HG02852 (cell line): ENCODE data around the gene ABLIM1.
A peak's percentile ranks its signal among the peaks of the same experiment; 100 is the strongest.

Source experiments
- ATAC-seq: cut with Tn5 transposase; IDR thresholded peaks from one replicate; pipeline ENCODE4 v1.9.1; 2021; ENCODE audit warnings: mild to moderate bottlenecking, moderate library complexity; ENCODE audit not compliant: unreplicated experiment

The ABLIM1 gene

DNA sequence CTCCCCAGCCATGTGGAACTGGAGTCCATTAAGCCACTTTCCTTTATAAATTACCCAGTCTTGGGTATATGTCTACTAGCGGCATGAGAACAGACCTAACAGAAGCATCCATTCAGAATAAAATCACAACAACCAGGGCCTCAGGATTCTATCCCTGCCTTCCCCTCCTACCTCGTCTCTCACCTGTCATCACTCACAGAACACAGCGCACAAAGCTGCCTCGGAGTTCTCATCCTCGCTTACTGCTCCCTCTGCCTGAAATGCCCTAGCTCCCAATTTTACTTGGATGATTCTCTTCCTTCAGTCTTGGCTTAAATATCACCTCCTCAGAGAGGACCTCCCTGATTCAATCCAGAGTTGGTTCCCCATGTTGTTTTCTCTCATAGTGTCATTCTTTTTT lies 183.1 kb downstream of the ABLIM1 start:
- no peak for ATAC-seq

DNA sequence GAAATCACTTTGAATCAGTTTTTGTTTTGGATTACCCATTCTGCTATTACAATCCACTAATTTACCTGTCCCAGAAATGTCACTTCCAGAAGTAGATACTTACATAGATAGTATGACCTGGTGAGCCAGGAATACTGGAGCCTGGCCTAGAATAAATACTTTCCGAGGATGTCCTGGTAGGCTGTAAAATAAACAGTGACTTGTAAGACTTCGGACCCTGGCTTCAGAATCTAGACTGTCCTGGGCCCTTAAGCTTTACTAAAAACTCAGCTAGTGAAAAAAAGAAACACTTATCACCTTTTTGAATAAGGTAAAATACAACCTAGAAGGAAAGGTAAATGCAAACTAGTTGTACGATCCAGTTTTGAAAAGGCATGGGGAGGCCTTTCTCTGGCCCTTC lies 184.3 kb downstream of the ABLIM1 start:
- no peak for ATAC-seq

DNA sequence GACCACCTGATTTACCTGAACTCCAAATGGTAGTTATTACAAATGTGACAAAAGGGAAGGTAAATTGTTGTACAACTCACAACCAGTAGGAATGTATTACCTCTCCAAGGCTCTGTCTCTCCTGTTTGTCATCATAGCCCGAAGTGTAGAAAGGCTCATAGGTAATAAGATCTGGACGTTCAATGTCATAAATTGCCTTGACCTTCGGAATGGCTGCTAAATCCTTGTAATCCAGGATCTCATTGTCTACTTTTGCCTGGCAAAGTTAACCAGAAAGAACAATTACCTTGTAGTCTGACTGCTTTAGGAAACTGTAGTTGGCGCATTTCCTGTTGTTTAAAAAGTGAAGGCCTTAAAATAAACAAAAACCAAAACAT lies 185.2 kb downstream of the ABLIM1 start:
- ATAC-seq = no peak

DNA sequence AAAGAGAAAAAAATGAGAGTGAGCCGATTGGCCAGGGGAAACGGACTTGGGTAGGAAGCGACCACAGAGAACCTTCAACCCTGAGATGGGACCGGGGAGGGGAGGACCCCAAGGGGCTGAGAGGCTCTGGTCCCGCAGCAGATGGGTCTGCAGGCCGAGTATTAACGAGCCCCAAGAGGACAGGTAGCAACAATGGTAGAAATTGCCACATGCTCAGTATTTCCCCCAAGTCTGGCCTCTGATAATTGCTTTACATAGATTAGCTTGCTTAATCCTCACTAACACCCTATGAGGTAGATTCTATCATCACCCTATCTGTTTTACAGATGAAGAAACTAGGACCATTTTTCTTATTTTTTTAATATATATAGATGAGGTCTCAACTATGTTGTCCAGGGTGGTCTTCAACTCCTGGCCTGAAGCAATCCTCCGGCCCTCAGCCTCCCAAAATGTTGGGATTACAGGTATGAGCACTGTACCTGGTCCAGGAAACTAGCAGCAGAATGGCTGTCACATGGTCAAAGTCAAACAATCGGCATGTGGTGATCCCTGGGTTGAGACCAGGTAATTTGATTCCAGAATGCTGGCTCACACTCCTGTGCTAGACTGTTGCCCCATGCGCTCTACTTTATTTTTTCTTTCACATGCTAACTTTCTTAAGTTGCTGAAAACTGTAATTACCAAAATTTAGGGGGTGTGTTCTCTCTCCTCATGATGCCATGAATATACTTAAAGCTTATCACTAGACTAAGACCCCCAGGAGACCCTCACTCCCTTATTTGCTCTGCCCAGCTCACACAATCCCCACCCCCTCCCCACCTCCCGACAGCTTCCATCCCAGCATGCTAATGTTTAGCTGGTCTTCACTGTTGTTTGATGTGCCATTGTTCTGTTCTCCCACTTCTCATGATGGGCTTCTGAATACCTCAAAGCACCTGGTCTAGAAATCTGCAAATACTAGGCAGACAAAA lies 185.9 kb downstream of the ABLIM1 start:
- ATAC-seq = no peak

DNA sequence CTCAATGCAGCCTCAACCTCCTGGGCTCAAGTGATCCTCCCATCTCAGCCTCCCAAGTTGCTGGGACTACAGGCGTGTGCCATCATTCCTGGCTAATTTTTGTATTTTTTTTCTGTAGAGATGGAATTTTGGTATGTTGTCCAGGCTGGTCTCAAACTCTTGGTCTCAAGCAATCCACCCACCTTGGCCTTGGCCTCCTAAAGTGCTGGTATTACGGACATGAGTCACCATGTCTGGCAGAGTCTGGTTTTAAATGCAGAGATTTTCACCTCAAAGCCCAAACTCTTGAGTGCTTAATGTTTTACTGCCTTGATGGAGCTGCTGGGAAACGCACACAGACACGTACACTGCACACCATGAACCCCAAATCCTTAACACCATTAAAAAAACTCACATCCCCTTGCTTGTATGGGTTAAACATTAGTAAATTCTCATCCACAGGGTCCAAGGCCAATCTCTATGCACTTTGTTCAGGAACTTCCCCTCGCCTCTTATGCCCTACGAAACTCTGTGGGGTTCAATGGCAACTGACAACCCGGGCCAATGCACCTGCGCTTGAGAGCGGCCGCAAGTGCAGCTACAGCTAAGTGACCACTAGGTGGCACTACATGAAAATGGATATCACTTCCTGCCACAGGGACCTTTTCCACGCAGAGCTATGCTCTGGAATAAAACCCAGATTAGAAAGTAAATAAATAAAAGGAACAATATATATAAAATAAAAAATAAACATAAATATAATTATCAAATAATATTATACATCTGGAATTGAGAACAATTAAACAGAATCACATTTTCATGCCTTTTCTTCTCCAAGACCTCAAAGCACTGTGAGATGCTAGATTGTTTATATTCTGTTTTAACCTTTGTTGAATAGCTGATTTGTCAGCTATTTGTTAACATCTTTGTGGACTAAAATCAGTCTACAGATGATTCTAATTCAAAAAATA lies 186.8 kb downstream of the ABLIM1 start:
- peak; percentile 96 for ATAC-seq

DNA sequence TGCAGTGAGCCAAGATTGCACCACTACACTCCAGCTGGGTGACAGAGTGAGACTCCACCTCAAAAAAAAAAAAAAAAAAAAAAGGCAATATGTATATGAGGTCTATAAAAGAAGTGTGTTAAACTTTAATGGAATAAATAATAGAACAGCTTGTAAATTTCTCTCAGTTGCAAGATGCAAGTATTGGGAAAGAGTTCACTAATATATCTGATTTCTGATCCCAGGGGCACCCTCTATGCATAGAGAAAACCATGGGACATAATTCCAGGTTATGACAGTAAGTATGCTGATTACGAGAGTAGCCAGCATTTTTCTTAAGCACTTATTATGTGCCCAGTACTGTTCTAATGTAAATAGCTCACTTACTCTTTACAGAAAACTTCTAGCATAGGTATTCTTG lies 187.7 kb downstream of the ABLIM1 start:
- ATAC-seq = no peak

DNA sequence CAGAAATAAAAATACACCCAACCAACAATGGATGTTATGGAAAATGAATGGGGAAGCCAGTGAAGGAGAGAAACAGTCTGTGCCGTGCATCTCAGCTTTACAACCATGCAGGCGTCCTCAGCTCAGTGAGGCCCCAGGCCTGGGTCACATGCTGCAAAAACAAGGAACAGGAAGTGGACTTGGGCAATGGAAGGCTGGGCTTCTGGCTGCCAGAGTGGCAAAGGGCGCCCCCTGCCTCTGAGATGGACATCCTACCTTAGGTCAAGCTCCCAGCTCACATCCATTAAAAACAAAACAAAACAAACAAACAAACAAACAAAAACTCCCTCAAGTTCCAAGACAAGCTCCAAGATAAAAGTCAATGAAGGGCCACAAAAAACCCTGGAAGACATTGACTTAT lies 199.1 kb downstream of the ABLIM1 start:
- no peak for ATAC-seq

DNA sequence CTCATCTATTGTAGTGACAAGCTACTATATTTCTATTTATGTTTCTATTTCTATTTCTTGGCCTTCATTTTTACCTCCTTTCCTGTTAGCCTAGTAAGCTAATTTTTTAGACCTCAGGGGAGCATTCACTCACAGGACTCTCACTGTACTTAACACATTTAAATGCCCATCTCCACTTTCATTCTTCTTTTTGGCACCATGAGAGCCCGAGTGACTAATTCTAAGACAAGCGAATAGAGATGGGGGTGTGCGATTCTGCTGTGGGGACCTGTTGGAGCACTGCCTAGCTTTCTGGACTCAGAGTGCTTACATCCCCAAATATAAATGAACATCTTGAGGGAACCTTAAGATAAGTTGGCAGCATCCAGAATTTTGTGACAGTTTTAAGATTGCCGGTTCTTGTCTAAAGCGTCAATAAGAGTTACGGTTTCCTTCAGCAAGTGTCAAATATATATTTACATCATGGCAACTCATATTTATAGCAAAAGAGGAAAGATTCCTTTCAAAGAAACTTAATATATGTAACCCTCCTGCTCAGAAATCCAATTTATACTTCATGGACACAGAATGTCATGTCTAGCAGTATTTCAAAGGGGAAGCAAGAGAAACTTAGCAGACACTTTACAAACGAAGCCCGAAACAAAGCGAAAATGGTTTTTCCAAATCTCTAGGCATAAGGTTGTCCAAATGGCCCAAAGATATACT lies 199.7 kb downstream of the ABLIM1 start:
- ATAC-seq = no peak

DNA sequence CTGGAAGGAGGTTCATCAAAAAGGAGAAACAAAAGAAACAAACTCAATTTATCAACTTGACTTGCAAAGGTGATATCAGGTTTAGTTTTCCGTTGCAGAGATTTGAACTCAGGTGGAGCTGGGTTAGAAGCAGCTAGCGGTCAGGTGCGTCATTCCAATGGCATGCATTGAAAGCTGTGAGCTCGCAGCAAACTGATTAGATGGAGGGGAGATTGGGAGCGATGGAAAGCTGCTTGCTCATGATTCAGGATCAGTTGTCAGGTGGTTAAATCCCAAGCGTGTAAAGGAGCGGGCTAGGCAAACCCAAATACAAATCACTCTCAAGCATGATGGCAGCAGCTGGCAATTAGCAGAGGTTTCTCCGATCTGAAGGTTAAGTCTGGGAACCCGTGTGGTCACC lies 204.5 kb downstream of the ABLIM1 start:
- no peak for ATAC-seq

DNA sequence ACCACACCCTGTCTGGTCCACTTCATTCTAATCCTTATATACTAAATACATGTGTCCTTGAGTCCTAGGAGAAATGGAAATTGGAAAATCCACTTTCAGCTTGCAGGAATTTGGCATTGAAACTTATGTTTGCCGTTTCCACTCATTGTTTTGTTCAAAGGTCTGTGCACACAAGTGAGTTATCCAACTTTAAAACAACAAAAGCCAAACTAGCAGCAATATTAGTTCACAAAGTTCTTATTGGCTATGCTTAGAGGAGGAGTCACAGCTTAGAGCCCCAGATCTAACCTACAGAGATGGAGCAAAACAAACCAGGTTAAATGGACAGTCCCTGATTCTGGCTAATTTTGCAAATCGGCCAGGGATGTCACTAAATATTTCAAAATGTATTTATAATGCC lies 209.2 kb downstream of the ABLIM1 start:
- no peak for ATAC-seq

DNA sequence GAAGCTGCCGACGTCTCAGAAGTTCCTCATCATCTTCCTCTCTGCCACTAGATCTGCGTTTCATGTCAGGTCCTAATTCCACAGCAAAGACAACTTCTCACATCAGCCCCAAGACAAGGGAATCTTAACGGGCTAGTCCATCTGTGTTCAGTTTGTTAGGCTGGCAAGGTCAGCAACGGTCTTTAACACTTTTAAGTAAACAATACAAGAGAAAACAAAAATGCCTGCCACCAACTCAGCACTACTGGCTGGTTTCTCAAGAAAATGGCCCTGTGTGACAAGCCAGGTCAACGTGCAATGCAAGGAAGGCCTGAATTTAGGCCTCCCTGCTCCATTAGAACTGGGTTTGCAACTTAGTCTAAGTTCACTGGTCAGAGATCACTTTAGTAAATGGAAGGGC lies 212.7 kb downstream of the ABLIM1 start:
- no peak for ATAC-seq

DNA sequence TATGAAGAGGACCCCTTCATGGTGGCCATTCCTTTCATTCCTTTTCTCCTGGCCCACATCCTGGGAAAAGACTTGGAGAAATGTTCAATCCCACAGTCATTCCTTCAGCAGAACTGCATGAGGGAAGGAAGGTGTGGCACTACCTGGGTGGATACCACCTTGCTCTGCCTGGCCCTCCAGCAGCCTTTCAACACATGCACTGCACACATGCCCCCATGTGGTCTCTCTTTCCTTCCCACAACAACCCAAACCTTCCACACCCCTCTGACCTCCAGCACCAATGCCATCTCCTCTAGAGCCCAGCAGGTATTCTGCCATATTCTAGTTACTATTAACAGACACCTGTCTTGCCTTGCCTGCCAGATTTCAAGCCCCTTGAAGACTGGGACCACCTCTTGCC lies 213.3 kb downstream of the ABLIM1 start:
- no peak for ATAC-seq

DNA sequence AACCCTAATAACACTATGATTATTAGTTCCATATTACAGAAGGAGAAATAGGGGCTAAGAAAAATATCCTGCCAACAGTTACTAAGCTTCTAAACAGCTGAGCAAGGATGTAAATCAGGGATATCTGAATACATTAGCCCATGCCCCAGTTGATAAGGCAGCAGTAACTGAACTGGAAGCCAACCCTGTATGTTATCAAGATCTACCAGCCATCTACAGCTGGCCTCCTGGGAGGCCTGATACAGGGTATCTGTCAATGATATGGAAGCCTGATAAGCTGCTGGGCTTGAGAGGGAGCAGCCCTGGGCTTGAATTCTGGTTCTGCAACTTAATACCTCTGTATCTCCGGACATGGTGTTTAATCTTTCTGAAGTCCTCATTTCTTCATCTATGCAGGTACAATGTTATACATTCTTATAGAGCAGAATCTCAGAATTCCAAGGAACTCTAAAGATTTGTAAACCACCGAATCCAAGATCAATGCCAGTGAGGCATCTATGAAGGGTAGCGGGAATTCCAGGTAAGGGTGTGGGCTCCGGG lies 215.9 kb downstream of the ABLIM1 start:
- no peak for ATAC-seq

DNA sequence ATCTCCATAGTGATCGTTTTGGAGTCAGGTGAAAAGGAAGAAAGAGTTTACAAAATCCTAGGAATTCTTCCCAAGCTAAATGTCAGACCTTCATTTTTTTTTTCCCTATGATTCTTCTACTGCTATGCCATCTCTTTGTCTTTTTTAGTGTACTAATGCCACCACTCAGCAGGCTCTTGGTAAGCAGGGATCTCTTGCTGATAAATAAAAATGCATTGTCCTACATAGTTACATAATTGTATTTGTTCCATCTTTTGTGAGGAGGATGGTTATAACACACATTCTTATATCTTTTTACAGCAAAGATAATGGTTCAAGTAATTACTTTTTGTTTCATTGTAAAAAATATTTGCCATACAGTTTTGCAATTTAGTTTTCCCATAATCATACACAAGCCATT lies 217.0 kb downstream of the ABLIM1 start:
- no peak for ATAC-seq

DNA sequence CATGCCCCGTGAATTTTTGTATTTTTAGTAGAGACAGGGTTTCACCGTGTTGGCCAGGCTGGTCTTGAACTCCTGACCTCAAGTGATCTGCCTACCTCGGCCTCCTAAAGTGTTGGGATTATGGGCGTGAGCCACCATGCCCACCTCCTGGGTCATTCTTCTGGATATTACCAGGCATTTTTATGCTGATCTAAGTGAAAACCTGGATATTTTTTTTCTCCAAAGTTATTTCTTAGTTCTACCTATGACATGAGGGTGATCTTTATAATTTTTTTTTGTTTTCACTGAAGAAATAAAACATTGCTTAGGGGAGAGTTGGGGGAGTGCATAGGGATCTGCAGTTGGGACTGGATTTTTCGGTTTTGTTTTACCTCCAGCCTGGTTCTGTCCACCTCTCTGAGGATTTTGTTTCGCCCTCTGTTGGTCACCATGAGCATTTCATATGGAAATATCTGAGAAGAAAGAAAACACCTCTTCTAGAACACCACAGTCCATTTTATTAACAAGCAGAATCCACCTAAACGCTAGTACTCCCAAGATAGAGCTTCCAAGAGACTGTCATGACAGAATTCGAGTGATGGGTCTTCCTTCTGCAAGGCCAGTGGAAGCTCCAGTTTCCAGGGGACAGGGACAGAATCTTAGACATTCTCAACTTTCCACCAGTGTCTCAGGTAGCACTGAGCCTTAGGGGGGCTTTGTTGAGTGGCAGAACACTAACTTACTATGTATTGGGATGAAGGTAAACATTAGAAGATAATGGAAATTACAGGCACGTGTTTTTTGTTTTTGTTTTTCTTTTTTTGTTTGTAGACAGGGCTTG lies 220.4 kb downstream of the ABLIM1 start:
- peak; percentile 48 for ATAC-seq

DNA sequence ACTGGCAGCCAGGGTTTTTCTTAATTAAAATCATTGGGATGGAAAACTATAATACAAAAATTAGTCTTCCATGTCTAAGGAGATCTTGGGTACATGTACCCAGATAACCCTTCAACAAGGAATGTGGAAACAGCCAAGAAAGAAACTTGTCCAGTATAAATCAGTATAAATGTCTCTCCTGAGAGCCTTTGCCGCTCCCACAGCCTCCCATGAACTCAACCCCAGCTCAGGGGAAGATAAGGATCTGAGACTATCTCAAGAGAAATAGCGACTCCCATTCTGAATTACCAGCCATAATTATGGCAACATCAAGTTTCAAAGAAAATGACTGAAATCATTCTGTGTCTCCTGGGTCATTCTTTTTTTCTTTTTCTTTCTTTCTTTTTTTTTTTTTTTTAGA lies 221.1 kb downstream of the ABLIM1 start:
- no peak for ATAC-seq

DNA sequence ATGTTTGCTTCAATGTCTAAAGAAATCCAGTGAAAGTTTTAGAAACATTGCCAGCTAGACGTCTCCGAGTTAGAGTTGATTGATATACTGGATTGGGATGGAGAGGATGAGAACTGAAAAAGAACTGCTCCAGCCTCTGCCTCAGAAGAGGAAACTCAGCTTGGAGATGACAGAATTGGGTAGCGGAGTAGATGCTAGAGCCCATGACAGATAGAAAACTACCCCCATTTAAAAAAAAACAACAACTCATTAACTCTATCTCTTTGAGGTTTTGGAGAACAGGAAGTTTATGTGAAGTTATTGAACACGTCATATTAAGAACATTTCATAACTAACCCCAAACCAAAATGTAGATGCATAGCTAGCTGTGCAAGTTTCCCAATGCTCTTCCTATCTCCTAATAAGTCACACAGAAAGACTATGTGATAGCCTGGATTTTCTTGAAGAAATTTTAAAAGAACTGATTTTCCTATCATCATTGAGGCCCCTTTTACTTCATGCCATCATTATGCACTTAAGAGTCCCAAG lies 225.4 kb downstream of the ABLIM1 start:
- no peak for ATAC-seq

DNA sequence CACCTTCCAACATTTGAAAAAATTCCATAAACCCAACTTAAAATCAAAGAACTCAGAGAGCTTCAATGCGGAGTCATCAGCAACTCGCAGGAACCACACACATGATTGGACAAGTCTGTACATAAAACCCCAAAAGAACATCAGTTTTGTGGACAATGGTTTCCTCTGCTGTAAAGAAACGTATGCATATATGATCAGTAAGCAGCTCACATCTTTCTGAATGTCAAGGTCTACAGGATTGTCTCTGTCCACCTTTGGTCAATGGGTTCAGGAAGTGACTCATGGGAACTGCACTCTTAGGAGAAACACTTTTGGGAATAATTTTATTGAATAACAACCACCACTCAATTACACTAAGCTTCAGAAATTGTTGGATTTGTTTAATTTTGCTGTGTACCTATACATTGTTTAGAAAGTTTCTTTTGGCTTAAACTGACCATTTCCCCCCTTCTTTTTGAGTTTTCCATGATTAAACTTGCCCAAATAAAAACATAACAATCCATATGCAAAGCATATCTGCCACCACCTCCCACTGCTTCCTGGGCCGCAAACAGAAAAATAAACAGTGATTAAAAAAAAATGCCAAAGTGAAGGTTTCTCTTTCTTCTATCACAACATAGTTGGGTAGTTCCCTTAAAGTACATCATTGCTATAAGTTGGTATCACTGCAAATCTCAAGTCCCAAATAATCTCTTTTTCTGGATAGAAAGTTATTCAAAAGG lies 226.5 kb downstream of the ABLIM1 start:
- no peak for ATAC-seq
